Measurements from ENCODE around the gene WDR17.
A peak's percentile ranks its signal among the peaks of the same experiment; 100 is the strongest.

Gene WDR17

GRCh38 chr4:176102414-176103063, 36.9 kb downstream of the WDR17 start:
- DNase-seq, result no peak

GRCh38 chr4:176107695-176108094, 42.1 kb downstream of the WDR17 start:
- DNase-seq, result no peak

GRCh38 chr4:176123710-176124407, 58.2 kb downstream of the WDR17 start:
- peak in 1 of 2 experiments; percentile 0 for DNase-seq

GRCh38 chr4:176125063-176125462, 59.4 kb downstream of the WDR17 start:
- no peak for DNase-seq

- no peak for DNase-seq
These were observed 69.0 kb downstream of the WDR17 start for GRCh38 chr4:176134670-176135069.

GRCh38 chr4:176137631-176138030, 72.0 kb downstream of the WDR17 start:
- no peak for DNase-seq

- no peak for DNase-seq
These were observed 73.9 kb downstream of the WDR17 start for GRCh38 chr4:176139518-176139917.

- DNase-seq, result no peak
These were observed 76.6 kb downstream of the WDR17 start for GRCh38 chr4:176142253-176142652.

GRCh38 chr4:176149680-176150355, 84.2 kb downstream of the WDR17 start:
- no peak for DNase-seq

- peak in 1 of 2 experiments; percentile 14 for DNase-seq
These were observed 84.7 kb downstream of the WDR17 start for GRCh38 chr4:176150356-176150682.

- no peak for DNase-seq
These were observed 85.1 kb downstream of the WDR17 start for GRCh38 chr4:176150704-176151103.

GRCh38 chr4:176153124-176153523, 87.5 kb downstream of the WDR17 start:
- no peak for DNase-seq

GRCh38 chr4:176156656-176157055, 91.0 kb downstream of the WDR17 start:
- no peak for DNase-seq

- no peak for DNase-seq
These were observed 97.4 kb downstream of the WDR17 start for GRCh38 chr4:176163041-176163440.

GRCh38 chr4:176185051-176185450, 119.4 kb downstream of the WDR17 start:
- DNase-seq, result no peak

- no peak for DNase-seq
These were observed 120.4 kb downstream of the WDR17 start for GRCh38 chr4:176186067-176186466.

GRCh38 chr4:176186671-176187395, 121.2 kb downstream of the WDR17 start:
- DNase-seq, result no peak

- no peak for DNase-seq
These were observed 122.0 kb downstream of the WDR17 start for GRCh38 chr4:176187624-176188023.

GRCh38 chr4:176188654-176189053, 123.0 kb downstream of the WDR17 start:
- DNase-seq, result no peak

GRCh38 chr4:176189891-176190795, 124.5 kb downstream of the WDR17 start:
- no peak for DNase-seq

- no peak for DNase-seq
These were observed 126.3 kb downstream of the WDR17 start for GRCh38 chr4:176191974-176192373.

- DNase-seq, result no peak
These were observed 127.5 kb downstream of the WDR17 start for GRCh38 chr4:176193126-176193525.
